ENCODE measurements around the gene IBSP. TPM values are rescaled to one million over a fixed set of nuclear protein-coding genes. Genes with fewer than 3 reads are reported as not detected.

IBSP gene
- total and polyA plus RNA-seq, 7 donors: not detected

GRCh38 chr4:87851953-87852352, 52.6 kb downstream of the IBSP start:
- DNase-seq: no peak
- Histone ChIP-seq H3K27ac (no peak overlapping the region), H3K36me3 (ENCODE audit: insufficient read depth in 1 of 2, low read depth in 1 of 2) (no peaks in the 10 kb centered on the region), H3K27me3 (ENCODE audit: insufficient read depth in 3 of 3, low read length in 2 of 3) (no peaks in the 10 kb centered on the region), H3K4me3 (no peak overlapping the region), H3K9me3 (no peaks in the 10 kb centered on the region), H3K4me1 (no peaks in the 10 kb centered on the region)
- TF ChIP-seq CTCF (IDR thresholded peaks at IDR 0.05): no peak
- intact Hi-C loops (cut with DNase I): loop anchor here (2.0 to 10.0 kb wide), 5 partner anchors 120 to 665 kb away; no protein-coding TSS in a partner anchor
- no peak for ATAC-seq
- WGBS, 3 donors: 73 to 90% (median 80%) methylated on average over 4 of the region's 4 CpGs

GRCh38 chr4:87853108-87853507, 53.8 kb downstream of the IBSP start:
- Histone ChIP-seq H3K27ac (no peak overlapping the region), H3K27me3 (ENCODE audit: insufficient read depth in 3 of 3, low read length in 2 of 3) (no peaks in the 10 kb centered on the region)
- intact Hi-C loops (cut with DNase I): loop anchor here (2.0 to 10.0 kb wide), 5 partner anchors 119 to 664 kb away; no protein-coding TSS in a partner anchor

GRCh38 chr4:87853891-87854290, 54.5 kb downstream of the IBSP start:
- Histone ChIP-seq H3K27ac (no peak overlapping the region), H3K27me3 (ENCODE audit: insufficient read depth in 3 of 3, low read length in 2 of 3) (peaks cover 0 to 2% (median 0%) of the 10 kb centered on the region in 3 donors), H3K36me3 (ENCODE audit: insufficient read depth in 1 of 2, low read depth in 1 of 2) (no peaks in the 10 kb centered on the region), H3K4me1 (no peaks in the 10 kb centered on the region), H3K9me3 (no peaks in the 10 kb centered on the region), H3K4me3 (no peak overlapping the region)
- DNase-seq: no peak
- intact Hi-C loops (cut with DNase I): loop anchor here (2.0 to 10.0 kb wide), 5 partner anchors 118 to 663 kb away; no protein-coding TSS in a partner anchor
- no peak for ATAC-seq
- TF ChIP-seq CTCF (IDR thresholded peaks at IDR 0.05): no peak

More at GRCh38 chr4:87853108-87853507, 53.8 kb downstream of the IBSP start:
- Histone ChIP-seq H3K36me3 (ENCODE audit: insufficient read depth in 1 of 2, low read depth in 1 of 2) (no peaks in the 10 kb centered on the region), H3K4me1 (no peaks in the 10 kb centered on the region), H3K9me3 (no peaks in the 10 kb centered on the region), H3K4me3 (no peak overlapping the region)
- TF ChIP-seq CTCF (IDR thresholded peaks at IDR 0.05): peak; percentile 42
- ATAC-seq (peak in 1 of 4 donors; percentile 55), DNase-seq (no peak)
- WGBS, 3 donors: 5 to 11% (median 6%) methylated on average over 3 of the region's 3 CpGs

GRCh38 chr4:87855559-87855958, 56.2 kb downstream of the IBSP start:
- Histone ChIP-seq H3K4me1 (no peaks in the 10 kb centered on the region), H3K9me3 (no peaks in the 10 kb centered on the region), H3K27ac (no peak overlapping the region), H3K27me3 (ENCODE audit: insufficient read depth in 3 of 3, low read length in 2 of 3) (peaks cover 0 to 2% (median 0%) of the 10 kb centered on the region in 3 donors), H3K4me3 (no peak overlapping the region), H3K36me3 (ENCODE audit: insufficient read depth in 1 of 2, low read depth in 1 of 2) (no peaks in the 10 kb centered on the region)
- ATAC-seq (no peak), DNase-seq (no peak)
- intact Hi-C loops (cut with DNase I): loop anchor here in 1 of 2 donors (10.0 kb wide), 1 partner anchor 659 kb away; no protein-coding TSS in a partner anchor
- TF ChIP-seq CTCF (IDR thresholded peaks at IDR 0.05): no peak
- WGBS, 3 donors: 71 to 76% (median 74%) methylated on average over 8 of the region's 8 CpGs

GRCh38 chr4:87856816-87857215, 57.5 kb downstream of the IBSP start:
- 29 to 44% (median 33%) methylated on average over 1 of the region's 1 CpG for WGBS, 3 donors
- no peak for ATAC-seq
- H3K4me1 ChIP-seq: no peaks in the 10 kb centered on the region
- no peaks in the 10 kb centered on the region for H3K36me3 ChIP-seq (ENCODE audit: insufficient read depth in 1 of 2, low read depth in 1 of 2)
- no peak overlapping the region for H3K27ac ChIP-seq
- no peak overlapping the region for H3K4me3 ChIP-seq
- no peak for TF ChIP-seq CTCF (IDR thresholded peaks at IDR 0.05)
- H3K9me3 ChIP-seq: no peaks in the 10 kb centered on the region
- no peak for DNase-seq
- H3K27me3 ChIP-seq (ENCODE audit: insufficient read depth in 3 of 3, low read length in 2 of 3): peaks cover 0 to 2% (median 0%) of the 10 kb centered on the region in 3 donors
- intact Hi-C loops (cut with DNase I): loop anchor here in 1 of 2 donors (2.0 to 10.0 kb wide), 2 partner anchors 116 to 658 kb away; no protein-coding TSS in a partner anchor
